SK-N-SH (cell line): ENCODE measurements around the gene ARF1.

Experiments
- CHD2 ChIP-seq: fragments of 150-350 bp; IDR thresholded peaks from 2 replicates; pipeline ENCODE4 v1.6.1; 2018; ENCODE audit warnings: low read length; ENCODE audit not compliant: partially characterized antibody
- CTCF ChIP-seq: fragments of 200-600 bp; sonication (generic); IDR thresholded peaks from 2 replicates; pipeline ENCODE4 v1.6.1; 2017; ENCODE audit warnings: antibody characterized with exemption, mild to moderate bottlenecking, moderate library complexity
- MEF2A ChIP-seq: IDR thresholded peaks from 2 replicates; pipeline ENCODE4 v1.4.0; 2012; ENCODE audit warnings: low read depth, borderline replicate concordance
- POLR2AphosphoS5 ChIP-seq: IDR thresholded peaks from 2 replicates; pipeline ENCODE4 v1.6.1; 2012; ENCODE audit warnings: low read depth, low read length
- RAD21 ChIP-seq: IDR thresholded peaks from 2 replicates; pipeline ENCODE4 v1.6.1; 2012; ENCODE audit warnings: mild to moderate bottlenecking, low read length
- REST ChIP-seq: IDR thresholded peaks from 2 replicates; pipeline ENCODE4 v1.6.1; 2012; ENCODE audit warnings: mild to moderate bottlenecking, low read depth, low read length, moderate library complexity
- USF2 ChIP-seq: fragments of 150-350 bp; IDR thresholded peaks from 2 replicates; pipeline ENCODE4 v1.6.1; 2017; ENCODE audit warnings: antibody characterized with exemption, low read length, low read depth, borderline replicate concordance
- YY1 ChIP-seq: IDR thresholded peaks from 2 replicates; pipeline ENCODE4 v1.4.0; 2012; ENCODE audit warnings: low read depth, mild to moderate bottlenecking

GRCh38 chr1:228096416-228097332 lies 14.2 kb downstream of the ARF1 start:
- TF ChIP-seq REST (no peak), POLR2AphosphoS5 (no peak), RAD21 (no peak), CTCF (no peak), CHD2 (no peak), YY1 (no peak), USF2 (no peak), MEF2A (no peak)
